K562 (cell line): ENCODE results near the gene CCDC93. TPM values are rescaled to one million over a fixed set of nuclear protein-coding genes. Genes with fewer than 3 reads are reported as not detected.

Experiments
- ATAC-seq: fragments of 200-7000 bp; cut with Tn5 transposase; 3 replicates; pipeline ENCODE4 v1.9.1; 2020; ENCODE audit warnings: moderate library complexity
- BruUV-seq: library from RNA; stranded (reverse); fragments of 400-500 nt; replicated peaks from 2 replicates; lab custom pipeline; 2021; lab: Mats Ljungman, UMichigan
- CTCF ChIA-PET: fragments of 300-600 bp; formaldehyde crosslinking; extraction: SDS; loops from one replicate; lab custom pipeline; 2021; ENCODE audit warnings: low intra/inter-chr PET ratio; lab: Yijun Ruan, JAX
- POLR2A ChIA-PET: fragments of 300-600, 350-650 bp; sonication (Branson Sonifier 250); formaldehyde crosslinking; extraction: SDS; loops from one replicate; lab custom pipeline; 2021; ENCODE audit warnings: antibody characterized with exemption, inconsistent platforms; lab: Yijun Ruan, JAX
- DNase-seq, 4 experiments: peaks; one replicate each; pipeline versions ENCODE4 v3.0.0 to v3.0.0-alpha.2; 2011 to 2018; ENCODE audit warnings: low spot score in 3 of 4, mixed read lengths in 3 of 4; ENCODE audit errors: extremely low read depth in 1 of 4
- FAIRE-seq: peaks from 2 replicates; lab custom pipeline; 2011; peaks lifted over from hg19 to GRCh38; lab: Jason Lieb, UNC
- H2AFZ ChIP-seq: 2 replicates; pipeline ENCODE4 v1.6.0; 2011; ENCODE audit warnings: low read depth, low read length, control low read depth, inconsistent platforms
- H3K27ac ChIP-seq: fragments of 200-600 bp; 3 replicates; pipeline ENCODE4 v1.8.0; 2011; ENCODE audit warnings: low read depth, mild to moderate bottlenecking, control low read depth, inconsistent platforms, low read length, moderate library complexity, mixed read lengths; ENCODE audit errors: extremely low read depth
- H3K27me3 ChIP-seq, 2 experiments: fragments of 300-600 bp in 1 of 2; 2 replicates in 1 of 2; 3 replicates in 1 of 2; pipeline versions ENCODE4 v1.6.0 to v1.8.0; 2011; ENCODE audit warnings: inconsistent platforms in 2 of 2, low read length in 2 of 2, mild to moderate bottlenecking in 1 of 2, mixed read lengths in 1 of 2, moderate library complexity in 1 of 2; ENCODE audit not compliant: control insufficient read depth in 2 of 2, insufficient read depth in 2 of 2
- H3K36me3 ChIP-seq: fragments of 300-600 bp; 3 replicates; pipeline ENCODE4 v1.8.0; 2011; ENCODE audit warnings: mild to moderate bottlenecking, low read length, inconsistent platforms; ENCODE audit not compliant: control insufficient read depth, insufficient read depth
- H3K4me1 ChIP-seq, 2 experiments: fragments of 200-600 bp in 1 of 2; replicated peaks in 1 of 2; 2 replicates in 1 of 2; 3 replicates in 1 of 2; pipeline versions ENCODE4 v1.5.1 to v1.8.0; 2011; ENCODE audit warnings: inconsistent platforms in 2 of 2, low read length in 2 of 2, mild to moderate bottlenecking in 1 of 2, mixed read lengths in 1 of 2, moderate library complexity in 1 of 2; ENCODE audit not compliant: control insufficient read depth in 2 of 2, insufficient read depth in 2 of 2
- H3K4me2 ChIP-seq: 2 replicates; pipeline ENCODE4 v1.6.1; 2011; ENCODE audit warnings: low read length, control low read depth, inconsistent platforms, mixed read lengths; ENCODE audit not compliant: insufficient read depth
- H3K4me3 ChIP-seq: fragments of 200-600 bp; sonication (generic), shearing (Covaris generic); 2 replicates; pipeline ENCODE4 v1.5.1; 2016; ENCODE audit warnings: control low read depth, inconsistent platforms
- H3K79me2 ChIP-seq: fragments of 200-600 bp; 3 replicates; pipeline ENCODE4 v1.8.0; 2011; ENCODE audit warnings: low read length, inconsistent platforms; ENCODE audit not compliant: control insufficient read depth, insufficient read depth
- H3K9ac ChIP-seq, 2 experiments: 2 replicates each; pipeline versions ENCODE4 v1.6.0 to v1.6.1; 2011; ENCODE audit warnings: low read depth in 2 of 2, low read length in 2 of 2, control low read depth in 1 of 2, inconsistent platforms in 1 of 2, mild to moderate bottlenecking in 1 of 2, mixed read lengths in 1 of 2; ENCODE audit not compliant: insufficient read depth in 1 of 2
- H3K9me1 ChIP-seq: one replicate; pipeline ENCODE4 v1.6.0; 2011; ENCODE audit warnings: inconsistent platforms, mild to moderate bottlenecking, low read length, moderate library complexity; ENCODE audit not compliant: control insufficient read depth, insufficient read depth
- H3K9me3 ChIP-seq: replicated peaks from 2 replicates; pipeline ENCODE4 v1.5.1; 2011; ENCODE audit warnings: low read depth, low read length, inconsistent platforms; ENCODE audit not compliant: control insufficient read depth, insufficient read depth
- H4K20me1 ChIP-seq: replicated peaks from 2 replicates; pipeline ENCODE4 v1.6.1; 2011; ENCODE audit warnings: low read length, inconsistent platforms, mixed read lengths; ENCODE audit not compliant: control insufficient read depth, insufficient read depth
- ADNP ChIP-seq: fragments of 200-800 bp; sonication (Bioruptor generic); IDR thresholded peaks from 2 replicates; pipeline ENCODE4 v1.6.1; 2016; ENCODE audit warnings: missing genetic modification characterization, missing compliant biosample characterization
- ARID2 ChIP-seq: fragments of 450-650 bp; IDR thresholded peaks from 2 replicates; pipeline ENCODE4 v1.6.1; 2017; ENCODE audit warnings: antibody characterized with exemption, mild to moderate bottlenecking
- CTBP1 ChIP-seq: fragments of 450-650 bp; IDR thresholded peaks from 2 replicates; pipeline ENCODE4 v1.6.1; 2016; ENCODE audit warnings: borderline replicate concordance
- MIER1 ChIP-seq: fragments of 450-650 bp; IDR thresholded peaks from 2 replicates; pipeline ENCODE4 v1.6.1; 2016; ENCODE audit warnings: antibody characterized with exemption, mild to moderate bottlenecking, low read depth
- OTX1 ChIP-seq: fragments of 450-650 bp; formaldehyde crosslinking; IDR thresholded peaks from 2 replicates; pipeline ENCODE4 v1.4.0; 2022; ENCODE audit warnings: mild to moderate bottlenecking
- POLR2A ChIP-seq: fragments of 450-650 bp; conservative IDR thresholded peaks from 2 replicates; pipeline ENCODE4 v1.6.1; 2016
- SLC30A9 ChIP-seq: fragments of 250-450 bp; sonication (Bioruptor Pico); IDR thresholded peaks from 2 replicates; pipeline ENCODE4 v1.8.0; 2022; ENCODE audit warnings: mild to moderate bottlenecking, moderate library complexity
- SPI1 ChIP-seq: IDR thresholded peaks from 2 replicates; pipeline ENCODE4 v1.6.1; 2011; ENCODE audit warnings: low read depth, low read length, control low read depth, borderline replicate concordance
- STAT5A ChIP-seq: IDR thresholded peaks from 2 replicates; pipeline ENCODE4 v1.6.1; 2012; ENCODE audit warnings: low read length, inconsistent platforms, borderline replicate concordance
- TAF9B ChIP-seq: fragments of 450-650 bp; IDR thresholded peaks from 2 replicates; pipeline ENCODE4 v1.6.1; 2018; ENCODE audit warnings: mild to moderate bottlenecking; ENCODE audit not compliant: partially characterized antibody
- TFAM ChIP-seq: fragments of 250-450 bp; sonication (Bioruptor Pico); conservative IDR thresholded peaks from 2 replicates; pipeline ENCODE4 v1.5.0; 2021; ENCODE audit warnings: mild to moderate bottlenecking, moderate library complexity
- XRCC4 ChIP-seq: IDR thresholded peaks from one replicate; pipeline ENCODE4 v1.6.1; 2011; ENCODE audit not compliant: insufficient read depth, insufficient read length; ENCODE audit errors: extremely low read depth
- ZNF384 ChIP-seq: IDR thresholded peaks from 2 replicates; pipeline ENCODE4 v1.6.1; 2012; ENCODE audit warnings: low read depth, low read length, improper control_type of control experiment
- ZNF436 ChIP-seq: fragments of 250-450, 450-650 bp; sonication (Bioruptor Pico); formaldehyde crosslinking; IDR thresholded peaks from 2 replicates; pipeline ENCODE4 v1.7.0; 2020; ENCODE audit warnings: mild to moderate bottlenecking
- in situ Hi-C: fragments of 300-500 bp; cut with MboI; formaldehyde crosslinking; loops from 4 replicates; pipeline ENCODE4 v1.15.0; 2018; ENCODE audit warnings: inconsistent platforms, mixed read lengths
- intact Hi-C: fragments of 100-400 bp; cut with micrococcal nuclease; formaldehyde crosslinking; loops from 2 replicates; pipeline ENCODE4 v1.14.2; 2022
- polyA plus RNA-seq, 8 experiments: library from polyadenylated mRNA; depleted of rRNA in 4 of 8; stranded (reverse) in 5 of 8; unstranded in 3 of 8; fragments of >200 nt; fragmentation: Nextera tagmentation in 2 of 8; fragmentation: Illumina TruSeq in 1 of 8; extraction: Ambion mirVana in 2 of 8; extraction: Trizol in 1 of 8; gene quantifications; 2 replicates each; pipeline versions ENCODE4 v1.2.1 to v1.2.3, GENCODE V29; 2011 to 2014; ENCODE audit warnings: inconsistent platforms in 1 of 8, missing spikeins in 1 of 8
- total RNA-seq, 7 experiments: library from RNA; depleted of rRNA in 6 of 7; stranded (reverse); fragments of >200 nt in 6 of 7; fragmentation: Illumina TruSeq in 2 of 7; extraction: Trizol in 2 of 7; gene quantifications; 2 replicates each; pipeline versions ENCODE4 v1.2.1 to v1.2.3, GENCODE V29; 2011 to 2021; ENCODE audit warnings: low replicate concordance in 1 of 7
- TF ChIP-seq, protein P1 (sequence below): fragments of 250-450 bp; sonication (Bioruptor Pico); IDR thresholded peaks from 2 replicates; pipeline ENCODE4 v1.4.0; 2020
- TF ChIP-seq, protein P2 (sequence below): sonication (generic); formaldehyde crosslinking; IDR thresholded peaks from 2 replicates; pipeline ENCODE4 v1.8.1; 2023; ENCODE audit warnings: mild to moderate bottlenecking, missing genetic modification reagents, moderate library complexity
- TF ChIP-seq, protein P3 (sequence below): sonication (generic); formaldehyde crosslinking; IDR thresholded peaks from 2 replicates; pipeline ENCODE4 v1.8.0; 2022; ENCODE audit warnings: missing genetic modification reagents, mild to moderate bottlenecking, borderline replicate concordance
- TF ChIP-seq, protein P4 (sequence below): fragments of 200-800 bp; sonication (Bioruptor generic); IDR thresholded peaks from 2 replicates; pipeline ENCODE4 v1.6.1; 2017; ENCODE audit warnings: missing genetic modification characterization, missing compliant biosample characterization
- TF ChIP-seq, protein P5 (sequence below): fragments of 450-650 bp; IDR thresholded peaks from 2 replicates; pipeline ENCODE4 v1.6.1; 2016; ENCODE audit warnings: antibody characterized with exemption

CCDC93 gene
- total and polyA plus RNA-seq, 9 of the 15 experiments (the other 6 are each of a cell fraction or from before 2014, with no cell fraction given): 3.3 to 19.3 (median 12.4) TPM

DNA sequence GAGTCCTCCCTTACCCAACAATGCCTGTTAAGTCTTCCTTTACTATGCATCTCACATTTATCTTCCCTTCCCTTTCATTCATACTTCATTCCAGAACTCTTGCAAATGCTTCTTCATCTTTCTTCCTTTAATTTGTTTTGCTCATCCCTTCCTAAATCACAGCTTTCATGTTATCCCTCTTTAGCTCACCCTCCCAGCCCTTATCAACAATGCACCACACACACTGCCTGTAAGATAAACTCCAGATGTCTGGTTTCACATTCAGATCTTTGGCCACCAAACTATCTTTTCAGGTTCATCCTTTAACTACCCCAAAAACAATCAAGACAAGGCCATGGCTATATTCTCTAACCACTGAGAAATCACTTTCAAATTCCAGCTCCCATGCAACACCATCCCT, 3.4 kb downstream of the CCDC93 start:
- no peak for ATAC-seq
- Histone ChIP-seq H3K27ac (no peak overlapping the region), H3K27me3 (no peaks in the 10 kb centered on the region), H3K9ac (no peak overlapping the region), H3K4me2 (no peak overlapping the region), H3K79me2 (peaks cover 40% of the 10 kb centered on the region), H2AFZ (no peak overlapping the region), H4K20me1 (peaks cover 23% of the 10 kb centered on the region; the same call in 1 of the 2 replicates), H3K4me1 (peaks cover 14 to 18% of the 10 kb centered on the region in 2 experiments; a peak in 4 of 5 replicates), H3K9me3 (no peaks in the 10 kb centered on the region), H3K4me3 (no peak overlapping the region), H3K9me1 (no peaks in the 10 kb centered on the region), H3K36me3 (peaks cover 31% of the 10 kb centered on the region; the same call in 2 of the 3 replicates)
- DNase-seq: peak in 3 of 4 experiments; percentile 26 to 48 (median 35)
- POLR2A ChIA-PET: no interaction called here
- intact Hi-C loops: no loop called here
- BruUV-seq: no TSS peak
- in situ Hi-C loops: no loop called here
- peak; percentile 71 for FAIRE-seq
- CTCF ChIA-PET: no interaction called here
- TF ChIP-seq OTX1 (CRISPR knock-in tag) (no peak), SLC30A9 (CRISPR knock-in tag) (no peak), TAF9B (no peak), TFAM (CRISPR knock-in tag) (no peak), POLR2A (no peak), SPI1 (no peak), ARID2 (no peak), ADNP (tag) (no peak), XRCC4 (no peak), CTBP1 (peak; percentile 54; the same call in 1 of the 2 replicates), ZNF436 (CRISPR knock-in tag) (no peak), STAT5A (peak; percentile 42; the same call in 1 of the 2 replicates), MIER1 (no peak), ZNF384 (no peak)
- TF ChIP-seq, protein P1, sequence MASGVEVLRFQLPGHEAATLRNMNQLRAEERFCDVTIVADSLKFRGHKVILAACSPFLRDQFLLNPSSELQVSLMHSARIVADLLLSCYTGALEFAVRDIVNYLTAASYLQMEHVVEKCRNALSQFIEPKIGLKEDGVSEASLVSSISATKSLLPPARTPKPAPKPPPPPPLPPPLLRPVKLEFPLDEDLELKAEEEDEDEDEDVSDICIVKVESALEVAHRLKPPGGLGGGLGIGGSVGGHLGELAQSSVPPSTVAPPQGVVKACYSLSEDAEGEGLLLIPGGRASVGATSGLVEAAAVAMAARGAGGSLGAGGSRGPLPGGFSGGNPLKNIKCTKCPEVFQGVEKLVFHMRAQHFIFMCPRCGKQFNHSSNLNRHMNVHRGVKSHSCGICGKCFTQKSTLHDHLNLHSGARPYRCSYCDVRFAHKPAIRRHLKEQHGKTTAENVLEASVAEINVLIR (CRISPR knock-in tag): no peak
- TF ChIP-seq, protein P2, sequence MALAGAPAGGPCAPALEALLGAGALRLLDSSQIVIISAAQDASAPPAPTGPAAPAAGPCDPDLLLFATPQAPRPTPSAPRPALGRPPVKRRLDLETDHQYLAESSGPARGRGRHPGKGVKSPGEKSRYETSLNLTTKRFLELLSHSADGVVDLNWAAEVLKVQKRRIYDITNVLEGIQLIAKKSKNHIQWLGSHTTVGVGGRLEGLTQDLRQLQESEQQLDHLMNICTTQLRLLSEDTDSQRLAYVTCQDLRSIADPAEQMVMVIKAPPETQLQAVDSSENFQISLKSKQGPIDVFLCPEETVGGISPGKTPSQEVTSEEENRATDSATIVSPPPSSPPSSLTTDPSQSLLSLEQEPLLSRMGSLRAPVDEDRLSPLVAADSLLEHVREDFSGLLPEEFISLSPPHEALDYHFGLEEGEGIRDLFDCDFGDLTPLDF (CRISPR knock-in tag): no peak
- TF ChIP-seq, protein P3, sequence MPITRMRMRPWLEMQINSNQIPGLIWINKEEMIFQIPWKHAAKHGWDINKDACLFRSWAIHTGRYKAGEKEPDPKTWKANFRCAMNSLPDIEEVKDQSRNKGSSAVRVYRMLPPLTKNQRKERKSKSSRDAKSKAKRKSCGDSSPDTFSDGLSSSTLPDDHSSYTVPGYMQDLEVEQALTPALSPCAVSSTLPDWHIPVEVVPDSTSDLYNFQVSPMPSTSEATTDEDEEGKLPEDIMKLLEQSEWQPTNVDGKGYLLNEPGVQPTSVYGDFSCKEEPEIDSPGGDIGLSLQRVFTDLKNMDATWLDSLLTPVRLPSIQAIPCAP: no peak
- TF ChIP-seq, protein P4, sequence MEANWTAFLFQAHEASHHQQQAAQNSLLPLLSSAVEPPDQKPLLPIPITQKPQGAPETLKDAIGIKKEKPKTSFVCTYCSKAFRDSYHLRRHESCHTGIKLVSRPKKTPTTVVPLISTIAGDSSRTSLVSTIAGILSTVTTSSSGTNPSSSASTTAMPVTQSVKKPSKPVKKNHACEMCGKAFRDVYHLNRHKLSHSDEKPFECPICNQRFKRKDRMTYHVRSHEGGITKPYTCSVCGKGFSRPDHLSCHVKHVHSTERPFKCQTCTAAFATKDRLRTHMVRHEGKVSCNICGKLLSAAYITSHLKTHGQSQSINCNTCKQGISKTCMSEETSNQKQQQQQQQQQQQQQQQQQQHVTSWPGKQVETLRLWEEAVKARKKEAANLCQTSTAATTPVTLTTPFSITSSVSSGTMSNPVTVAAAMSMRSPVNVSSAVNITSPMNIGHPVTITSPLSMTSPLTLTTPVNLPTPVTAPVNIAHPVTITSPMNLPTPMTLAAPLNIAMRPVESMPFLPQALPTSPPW (CRISPR knock-in tag): 0 out of 2 replicates have a peak, but pooled peaks have one; percentile 28
- TF ChIP-seq, protein P5, sequence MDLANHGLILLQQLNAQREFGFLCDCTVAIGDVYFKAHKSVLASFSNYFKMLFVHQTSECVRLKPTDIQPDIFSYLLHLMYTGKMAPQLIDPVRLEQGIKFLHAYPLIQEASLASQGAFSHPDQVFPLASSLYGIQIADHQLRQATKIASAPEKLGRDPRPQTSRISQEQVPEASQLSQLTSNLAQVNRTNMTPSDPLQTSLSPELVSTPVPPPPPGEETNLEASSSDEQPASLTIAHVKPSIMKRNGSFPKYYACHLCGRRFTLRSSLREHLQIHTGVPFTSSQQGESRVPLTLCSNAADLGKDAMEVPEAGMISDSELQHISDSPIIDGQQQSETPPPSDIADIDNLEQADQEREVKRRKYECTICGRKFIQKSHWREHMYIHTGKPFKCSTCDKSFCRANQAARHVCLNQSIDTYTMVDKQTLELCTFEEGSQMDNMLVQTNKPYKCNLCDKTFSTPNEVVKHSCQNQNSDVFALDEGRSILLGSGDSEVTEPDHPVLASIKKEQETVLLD: no peak
